Measurements from ENCODE around the gene ARPC1A.

Gene ARPC1A

DNA sequence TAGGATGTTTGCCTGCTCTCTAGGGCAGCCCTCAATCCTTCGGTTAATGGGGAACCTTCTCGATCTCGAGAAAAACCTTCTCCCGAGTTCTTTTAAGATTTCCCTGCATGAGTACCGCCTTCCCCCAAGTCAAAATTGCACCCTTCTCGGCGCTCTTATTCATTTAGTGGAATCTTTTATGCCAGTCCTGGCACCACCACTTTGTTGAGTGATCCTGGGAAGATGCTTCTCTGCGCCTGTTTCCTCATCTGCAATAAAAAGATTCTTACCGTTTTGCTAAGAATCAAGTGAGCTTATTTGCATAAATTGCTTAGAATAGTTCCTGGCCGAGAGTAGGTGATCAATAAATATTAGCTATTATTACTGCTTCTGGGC is 697 bp downstream of the ARPC1A start:
- TF ChIP-seq, protein P1, sequence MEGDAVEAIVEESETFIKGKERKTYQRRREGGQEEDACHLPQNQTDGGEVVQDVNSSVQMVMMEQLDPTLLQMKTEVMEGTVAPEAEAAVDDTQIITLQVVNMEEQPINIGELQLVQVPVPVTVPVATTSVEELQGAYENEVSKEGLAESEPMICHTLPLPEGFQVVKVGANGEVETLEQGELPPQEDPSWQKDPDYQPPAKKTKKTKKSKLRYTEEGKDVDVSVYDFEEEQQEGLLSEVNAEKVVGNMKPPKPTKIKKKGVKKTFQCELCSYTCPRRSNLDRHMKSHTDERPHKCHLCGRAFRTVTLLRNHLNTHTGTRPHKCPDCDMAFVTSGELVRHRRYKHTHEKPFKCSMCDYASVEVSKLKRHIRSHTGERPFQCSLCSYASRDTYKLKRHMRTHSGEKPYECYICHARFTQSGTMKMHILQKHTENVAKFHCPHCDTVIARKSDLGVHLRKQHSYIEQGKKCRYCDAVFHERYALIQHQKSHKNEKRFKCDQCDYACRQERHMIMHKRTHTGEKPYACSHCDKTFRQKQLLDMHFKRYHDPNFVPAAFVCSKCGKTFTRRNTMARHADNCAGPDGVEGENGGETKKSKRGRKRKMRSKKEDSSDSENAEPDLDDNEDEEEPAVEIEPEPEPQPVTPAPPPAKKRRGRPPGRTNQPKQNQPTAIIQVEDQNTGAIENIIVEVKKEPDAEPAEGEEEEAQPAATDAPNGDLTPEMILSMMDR (IDR thresholded peaks at IDR 0.05): no peak

DNA sequence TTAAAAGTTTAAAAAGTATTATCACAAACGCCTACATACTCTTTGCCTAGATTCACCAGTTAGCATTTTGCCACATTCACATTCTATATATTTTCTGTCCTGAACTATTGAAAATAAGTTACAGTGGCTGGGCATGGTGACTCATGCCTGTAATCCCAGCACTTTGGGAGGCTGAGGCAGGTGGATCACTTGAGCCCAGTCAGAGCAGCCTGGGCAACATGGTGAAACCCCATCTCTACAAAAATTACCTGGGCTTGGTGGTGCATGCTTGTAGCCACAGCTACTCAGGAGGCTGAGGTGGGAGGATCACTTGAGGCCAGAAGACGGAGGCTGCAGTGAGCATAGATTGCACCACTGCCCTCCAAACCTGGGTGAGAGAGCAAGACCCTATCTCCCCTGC is 5.3 kb downstream of the ARPC1A start:
- TF ChIP-seq, protein P1 (IDR thresholded peaks at IDR 0.05): no peak

DNA sequence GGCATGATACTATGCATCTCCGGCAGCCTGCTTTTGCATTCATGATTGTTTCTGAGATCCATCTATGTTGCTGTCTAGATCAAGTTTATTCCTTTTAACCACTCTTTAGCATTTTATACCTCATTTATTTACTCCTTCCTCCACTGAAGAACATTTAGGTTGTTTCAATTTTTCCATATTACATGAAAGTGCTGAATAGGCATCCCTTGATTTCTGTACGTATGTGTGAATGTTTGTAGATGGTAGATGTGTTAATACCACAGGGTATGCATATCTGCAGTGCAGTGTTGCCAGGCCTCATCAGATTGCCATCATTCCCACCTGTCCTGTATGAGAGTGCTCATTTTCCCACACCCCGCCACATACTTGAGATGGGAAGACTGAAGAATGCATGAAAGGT is 13.9 kb downstream of the ARPC1A start:
- TF ChIP-seq, protein P1 (IDR thresholded peaks at IDR 0.05): no peak

DNA sequence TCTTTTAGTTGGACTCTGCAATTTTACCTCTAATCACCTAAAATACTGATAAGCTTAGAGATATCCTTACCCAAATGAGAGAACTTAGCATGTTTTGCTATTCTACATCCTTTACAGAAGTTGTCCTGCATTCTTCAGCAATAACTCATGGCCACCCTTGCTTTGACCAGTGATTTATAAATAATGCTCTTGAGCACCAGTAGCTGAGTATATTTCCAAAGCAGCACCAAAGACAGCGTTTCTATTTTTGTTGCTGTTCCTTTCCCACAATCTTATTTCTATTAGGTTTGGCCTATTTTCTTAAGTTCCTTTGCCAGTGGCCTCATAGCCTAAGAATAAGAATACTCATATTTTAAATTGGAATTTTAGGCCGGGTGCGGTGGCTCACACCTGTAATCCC is 15.0 kb downstream of the ARPC1A start:
- TF ChIP-seq, protein P1 (IDR thresholded peaks at IDR 0.05): no peak

DNA sequence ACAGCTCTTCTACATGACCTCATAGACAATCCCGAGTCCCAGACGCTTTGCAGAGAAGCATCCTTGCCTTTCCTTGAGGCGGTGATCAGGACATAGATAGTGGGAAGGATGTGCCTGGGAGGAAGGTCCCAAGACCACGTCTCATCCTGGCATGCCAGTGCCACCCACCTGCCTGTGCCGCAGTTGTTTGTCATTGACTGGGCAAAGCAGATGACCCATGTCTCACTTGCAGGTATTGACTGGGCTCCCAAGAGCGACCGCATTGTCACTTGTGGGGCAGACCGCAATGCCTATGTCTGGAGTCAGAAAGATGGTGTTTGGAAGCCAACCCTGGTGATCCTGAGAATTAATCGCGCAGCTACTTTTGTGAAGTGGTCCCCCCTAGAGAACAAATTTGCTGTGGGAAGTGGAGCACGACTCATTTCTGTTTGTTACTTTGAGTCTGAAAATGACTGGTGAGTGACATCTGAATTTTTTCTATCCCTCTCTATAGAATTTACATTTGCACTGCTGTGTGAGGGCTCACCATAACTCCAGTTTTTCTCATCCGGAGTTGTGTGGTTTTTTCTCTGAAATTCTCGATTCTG is 18.5 kb downstream of the ARPC1A start:
- TF ChIP-seq, protein P1 (IDR thresholded peaks at IDR 0.05): no peak

DNA sequence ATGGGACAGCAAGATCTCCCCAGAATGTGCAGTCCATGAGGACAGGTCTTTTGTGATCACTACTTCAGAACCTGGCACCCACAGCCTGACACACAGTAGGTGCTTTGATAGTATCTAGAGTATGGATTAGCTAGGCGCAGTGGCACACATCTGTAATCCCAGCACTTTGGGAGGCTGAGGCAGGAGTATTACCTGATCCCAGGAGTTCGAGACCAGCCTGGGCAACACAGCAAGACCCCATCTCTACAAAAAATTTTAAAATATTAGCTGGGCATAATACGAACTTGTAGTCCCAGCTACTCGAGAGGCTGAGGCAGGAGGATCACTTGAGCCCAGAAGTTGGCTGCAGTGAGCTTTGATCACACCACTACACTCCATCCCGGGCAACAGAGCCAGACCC is 26.5 kb downstream of the ARPC1A start:
- TF ChIP-seq, protein P1 (IDR thresholded peaks at IDR 0.05): no peak

DNA sequence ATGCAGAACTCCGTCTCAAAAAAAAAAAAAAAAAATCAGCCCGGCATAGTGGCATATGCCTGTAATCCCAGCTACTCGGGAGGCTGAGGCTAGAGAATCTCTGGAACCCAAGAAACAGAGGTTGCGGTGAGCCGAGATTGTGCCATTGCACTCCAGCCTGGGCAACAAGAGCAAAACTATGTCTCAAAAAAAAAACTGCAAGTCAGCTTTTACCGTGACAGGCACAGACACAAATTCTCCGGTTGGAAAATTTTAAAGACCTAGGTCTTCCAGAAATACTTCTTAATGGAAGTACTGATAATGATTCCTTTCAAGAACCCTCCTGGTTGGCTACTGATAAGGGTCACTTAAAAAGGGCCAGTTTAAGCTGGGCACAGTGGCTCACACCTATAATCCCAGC is 29.4 kb downstream of the ARPC1A start:
- TF ChIP-seq, protein P1 (IDR thresholded peaks at IDR 0.05): no peak

Measured in LNCAP (cell line).